Fibroblast of the aortic adventitia (primary cell): ENCODE data around the gene TMEM208. TPM values are rescaled to one million over a fixed set of nuclear protein-coding genes. Genes with fewer than 3 reads are reported as not detected.

Experiments
- DNase-seq: peaks from one replicate; pipeline ENCODE4 v3.0.0-alpha.2; 2010; ENCODE audit warnings: low read depth
- H3K4me3 ChIP-seq: 2 replicates; pipeline ENCODE4 v1.5.1; 2011; ENCODE audit warnings: low read depth, mild to moderate bottlenecking, control low read depth, low read length, moderate library complexity
- CTCF ChIP-seq: IDR thresholded peaks from 2 replicates; pipeline ENCODE4 v1.5.1; 2011; ENCODE audit warnings: mild to moderate bottlenecking, low read length, control low read depth, inconsistent platforms; ENCODE audit not compliant: insufficient read depth
- total RNA-seq: library from RNA; depleted of rRNA; stranded (reverse); fragments of >200 nt; gene quantifications from 2 replicates; pipeline ENCODE4 v1.2.3, GENCODE V29; 2012; ENCODE audit warnings: low replicate concordance

The TMEM208 gene
- total RNA-seq, 1 donor = 24.3 TPM

- no peak overlapping the region for H3K4me3 ChIP-seq
- peak; percentile 70 for DNase-seq
- TF ChIP-seq CTCF = no peak
Observed at GRCh38 chr16:67241008-67241900, 14.3 kb downstream of the TMEM208 start.

GRCh38 chr16:67242138-67242730, 15.3 kb downstream of the TMEM208 start:
- DNase-seq = no peak
- H3K4me3 ChIP-seq = no peak overlapping the region

DNA sequence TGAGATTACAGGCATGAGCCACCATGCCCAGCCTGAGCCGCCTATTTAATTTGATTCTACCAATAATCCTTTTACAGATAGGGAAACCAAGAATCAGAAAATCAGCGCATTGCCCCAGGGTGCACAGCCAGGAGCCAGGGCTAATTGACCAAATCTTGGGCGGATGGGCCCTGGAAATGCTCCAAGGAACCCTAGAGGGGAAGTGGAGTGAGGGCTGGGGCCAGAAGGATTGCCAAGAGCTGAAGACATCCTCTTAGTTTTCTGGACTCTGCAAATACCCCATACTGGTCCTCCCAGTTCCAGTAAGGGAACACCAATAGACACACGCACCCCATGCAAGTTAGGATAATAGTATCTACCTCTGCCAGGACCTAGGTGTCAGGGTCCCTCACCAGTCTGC, 16.6 kb downstream of the TMEM208 start:
- no peak for DNase-seq
- no peak overlapping the region for H3K4me3 ChIP-seq
- TF ChIP-seq CTCF = no peak

More at GRCh38 chr16:67242138-67242730, 15.3 kb downstream of the TMEM208 start:
- no peak for TF ChIP-seq CTCF

GRCh38 chr16:67244387-67245185, 17.7 kb downstream of the TMEM208 start:
- no peak for TF ChIP-seq CTCF
- no peak overlapping the region for H3K4me3 ChIP-seq
- peak; percentile 86 for DNase-seq

GRCh38 chr16:67245186-67245585, 18.3 kb downstream of the TMEM208 start:
- TF ChIP-seq CTCF = no peak
- no peak for DNase-seq
- H3K4me3 ChIP-seq = peak overlapping the region; percentile 83

DNA sequence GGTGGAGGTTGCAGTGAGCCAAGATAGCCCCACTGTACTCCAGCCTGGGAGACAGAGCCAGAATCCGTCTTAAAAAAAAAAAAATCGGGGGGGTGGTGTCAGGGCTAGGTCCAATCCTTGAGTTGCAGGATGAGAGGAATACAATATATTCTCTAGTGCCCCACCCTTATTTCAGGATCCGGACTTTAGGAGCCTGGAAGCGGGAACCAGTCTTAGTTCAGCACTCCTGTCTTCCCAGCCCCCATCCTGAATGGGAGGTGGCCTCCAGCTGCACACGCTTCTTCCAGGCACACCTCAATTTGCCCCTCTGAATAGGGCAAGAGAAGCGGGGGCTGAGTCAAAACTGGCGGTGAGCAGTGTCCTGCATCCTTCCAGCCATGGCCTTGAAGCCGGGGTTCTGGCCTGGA, 18.7 kb downstream of the TMEM208 start:
- peak overlapping the region; percentile 83 for H3K4me3 ChIP-seq
- no peak for DNase-seq
- no peak for TF ChIP-seq CTCF
